ENCODE measurements around the gene SDK2. TPM values are rescaled to one million over a fixed set of nuclear protein-coding genes. Genes with fewer than 3 reads are reported as not detected.

Gene SDK2
- total RNA-seq, 1 experiment from 2014 or later: 0.14 TPM

- DNase-seq (ENCODE audit: low read depth): no peak
- in situ Hi-C loops (cut with HindIII; ENCODE audit: low pct_unique_long_range_greater_than_20kb, low sequenced_read_pairs): no loop called here
Measured at GRCh38 chr17:73580073-73580710, 64.1 kb downstream of the SDK2 start.

GRCh38 chr17:73576556-73577098, 67.6 kb downstream of the SDK2 start:
- DNase-seq (ENCODE audit: low read depth): no peak
- in situ Hi-C loops (cut with HindIII; ENCODE audit: low pct_unique_long_range_greater_than_20kb, low sequenced_read_pairs): no loop called here

GRCh38 chr17:73575470-73576221, 68.6 kb downstream of the SDK2 start:
- in situ Hi-C loops (cut with HindIII; ENCODE audit: low pct_unique_long_range_greater_than_20kb, low sequenced_read_pairs): no loop called here
- no peak for DNase-seq (ENCODE audit: low read depth)

- no peak for DNase-seq (ENCODE audit: low read depth)
- in situ Hi-C loops (cut with HindIII; ENCODE audit: low pct_unique_long_range_greater_than_20kb, low sequenced_read_pairs): no loop called here
Measured at GRCh38 chr17:73571511-73572130, 72.6 kb downstream of the SDK2 start.

- DNase-seq (ENCODE audit: low read depth): no peak
- in situ Hi-C loops (cut with HindIII; ENCODE audit: low pct_unique_long_range_greater_than_20kb, low sequenced_read_pairs): no loop called here
Measured at GRCh38 chr17:73569762-73570319, 74.4 kb downstream of the SDK2 start.

- no peak for DNase-seq (ENCODE audit: low read depth)
- in situ Hi-C loops (cut with HindIII; ENCODE audit: low pct_unique_long_range_greater_than_20kb, low sequenced_read_pairs): no loop called here
Measured at GRCh38 chr17:73568934-73569333, 75.3 kb downstream of the SDK2 start.

- DNase-seq (ENCODE audit: low read depth): no peak
Measured at GRCh38 chr17:73566905-73567782, 77.1 kb downstream of the SDK2 start.

GRCh38 chr17:73564843-73565242, 79.4 kb downstream of the SDK2 start:
- no peak for DNase-seq (ENCODE audit: low read depth)
- in situ Hi-C loops (cut with HindIII; ENCODE audit: low pct_unique_long_range_greater_than_20kb, low sequenced_read_pairs): no loop called here

More at GRCh38 chr17:73566905-73567782, 77.1 kb downstream of the SDK2 start:
- in situ Hi-C loops (cut with HindIII; ENCODE audit: low pct_unique_long_range_greater_than_20kb, low sequenced_read_pairs): no loop called here

GRCh38 chr17:73562896-73563295, 81.3 kb downstream of the SDK2 start:
- in situ Hi-C loops (cut with HindIII; ENCODE audit: low pct_unique_long_range_greater_than_20kb, low sequenced_read_pairs): no loop called here
- DNase-seq (ENCODE audit: low read depth): no peak

- DNase-seq (ENCODE audit: low read depth): no peak
- in situ Hi-C loops (cut with HindIII; ENCODE audit: low pct_unique_long_range_greater_than_20kb, low sequenced_read_pairs): no loop called here
Measured at GRCh38 chr17:73561111-73561510, 83.1 kb downstream of the SDK2 start.

- no peak for DNase-seq (ENCODE audit: low read depth)
- in situ Hi-C loops (cut with HindIII; ENCODE audit: low pct_unique_long_range_greater_than_20kb, low sequenced_read_pairs): no loop called here
Measured at GRCh38 chr17:73560661-73561060, 83.6 kb downstream of the SDK2 start.

- no peak for DNase-seq (ENCODE audit: low read depth)
- in situ Hi-C loops (cut with HindIII; ENCODE audit: low pct_unique_long_range_greater_than_20kb, low sequenced_read_pairs): no loop called here
Measured at GRCh38 chr17:73559532-73559931, 84.7 kb downstream of the SDK2 start.

GRCh38 chr17:73555199-73555960, 88.9 kb downstream of the SDK2 start:
- in situ Hi-C loops (cut with HindIII; ENCODE audit: low pct_unique_long_range_greater_than_20kb, low sequenced_read_pairs): no loop called here
- DNase-seq (ENCODE audit: low read depth): no peak

GRCh38 chr17:73554498-73554897, 89.7 kb downstream of the SDK2 start:
- no peak for DNase-seq (ENCODE audit: low read depth)
- in situ Hi-C loops (cut with HindIII; ENCODE audit: low pct_unique_long_range_greater_than_20kb, low sequenced_read_pairs): no loop called here

- in situ Hi-C loops (cut with HindIII; ENCODE audit: low pct_unique_long_range_greater_than_20kb, low sequenced_read_pairs): no loop called here
Measured at GRCh38 chr17:73553311-73553710, 90.9 kb downstream of the SDK2 start.

GRCh38 chr17:73552300-73553048, 91.8 kb downstream of the SDK2 start:
- DNase-seq (ENCODE audit: low read depth): no peak
- in situ Hi-C loops (cut with HindIII; ENCODE audit: low pct_unique_long_range_greater_than_20kb, low sequenced_read_pairs): no loop called here

More at GRCh38 chr17:73553311-73553710, 90.9 kb downstream of the SDK2 start:
- no peak for DNase-seq (ENCODE audit: low read depth)

GRCh38 chr17:73551759-73552158, 92.5 kb downstream of the SDK2 start:
- DNase-seq (ENCODE audit: low read depth): no peak
- in situ Hi-C loops (cut with HindIII; ENCODE audit: low pct_unique_long_range_greater_than_20kb, low sequenced_read_pairs): no loop called here

Measured in Caki2 (cell line).